Prostate gland (tissue), 2 donors: Measurements from ENCODE around the gene CRABP2.

ENCODE experiments used
- CTCF ChIP-seq, 4 experiments: fragments of 200-600 bp in 2 of 4; fragments of 450-650 bp in 2 of 4; sonication (generic) in 2 of 4; IDR thresholded peaks; 1 replicate in 3 of 4; 2 replicates in 1 of 4; pipeline ENCODE4 v1.5.1; 2016 to 2019; ENCODE audit warnings: antibody characterized with exemption in 4 of 4, mild to moderate bottlenecking in 2 of 4, moderate library complexity in 2 of 4
- POLR2A ChIP-seq: fragments of 450-650 bp; IDR thresholded peaks from one replicate; pipeline ENCODE4 v1.6.1; 2016; ENCODE audit warnings: antibody characterized with exemption, mild to moderate bottlenecking
- POLR2AphosphoS5 ChIP-seq: sonication (generic); formaldehyde crosslinking; IDR thresholded peaks from one replicate; pipeline ENCODE4 v1.6.1; 2017; ENCODE audit warnings: antibody characterized with exemption

DNA sequence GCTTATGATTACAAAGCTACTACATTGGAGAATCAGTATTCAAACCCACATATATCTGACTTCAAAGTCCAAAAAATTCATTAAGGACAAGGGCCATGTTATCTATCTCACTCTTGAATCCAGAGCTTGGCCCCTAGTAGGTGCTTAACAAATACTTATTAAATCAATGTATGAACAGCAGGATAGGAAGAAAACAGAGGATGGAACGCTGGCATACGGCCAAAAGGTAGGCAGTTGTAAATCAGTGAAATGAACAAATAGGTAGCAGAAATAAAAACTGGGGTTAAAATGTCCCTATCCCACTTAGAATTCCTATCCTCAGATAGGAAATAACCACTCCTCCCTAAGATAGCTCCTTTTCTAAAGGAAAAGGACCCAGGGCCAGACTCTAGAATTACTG, 33.5 kb upstream of the CRABP2 start:
- TF ChIP-seq CTCF (IDR thresholded peaks at IDR 0.05): no peak
- TF ChIP-seq POLR2A: no peak
- TF ChIP-seq POLR2AphosphoS5: no peak
